Measurements from ENCODE around the gene MEF2C.

Gene MEF2C

GRCh38 chr5:88792144-88792840 lies 90.7 kb downstream of the MEF2C start:
- DNase-seq = no peak

GRCh38 chr5:88787856-88788255 lies 95.1 kb downstream of the MEF2C start:
- DNase-seq = no peak

- no peak for DNase-seq
Measured at GRCh38 chr5:88786789-88787188, 96.2 kb downstream of the MEF2C start.

- DNase-seq = peak in 1 of 2 experiments; percentile 4
Measured at GRCh38 chr5:88785746-88786565, 97.0 kb downstream of the MEF2C start.

GRCh38 chr5:88782571-88782970 lies 100.4 kb downstream of the MEF2C start:
- no peak for DNase-seq

DNA sequence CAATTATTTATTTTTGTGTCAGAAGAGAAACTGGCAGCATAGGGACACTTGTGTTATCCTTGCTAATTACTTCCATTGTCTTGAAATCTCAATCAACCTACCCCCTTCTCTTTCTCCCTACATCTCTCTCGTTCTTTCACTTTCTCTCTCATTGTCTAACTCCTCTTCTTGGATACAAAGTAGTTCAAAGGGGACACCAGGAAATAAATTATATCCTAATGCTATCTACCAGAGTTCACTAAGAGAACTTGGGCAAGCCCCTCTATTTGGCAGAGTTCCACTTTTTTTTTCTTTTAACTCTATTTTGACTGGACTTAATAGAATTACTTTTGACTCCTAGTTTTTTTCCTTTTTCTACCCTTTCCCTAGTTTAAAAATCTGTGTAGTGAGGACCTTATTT lies 102.2 kb downstream of the MEF2C start:
- DNase-seq = no peak

DNA sequence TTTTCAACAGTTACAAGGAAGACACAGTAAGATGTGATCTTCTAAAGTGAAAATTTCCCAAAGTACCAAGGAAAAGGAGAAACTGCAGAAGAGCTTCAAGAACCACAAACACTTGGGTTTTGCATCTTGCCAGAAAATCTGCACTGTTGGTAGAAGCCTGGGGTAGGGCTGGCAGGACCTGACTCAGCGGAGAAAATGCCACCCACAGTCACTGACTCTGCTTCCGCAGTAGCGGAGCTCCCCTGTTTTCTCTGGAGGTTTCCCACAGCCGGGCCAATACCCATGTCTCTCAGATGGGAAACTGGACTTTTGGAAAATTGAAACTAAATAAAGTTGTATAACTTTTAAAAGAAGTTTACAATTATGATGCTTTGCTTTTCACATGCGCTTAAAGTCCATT lies 104.2 kb downstream of the MEF2C start:
- DNase-seq = no peak

DNA sequence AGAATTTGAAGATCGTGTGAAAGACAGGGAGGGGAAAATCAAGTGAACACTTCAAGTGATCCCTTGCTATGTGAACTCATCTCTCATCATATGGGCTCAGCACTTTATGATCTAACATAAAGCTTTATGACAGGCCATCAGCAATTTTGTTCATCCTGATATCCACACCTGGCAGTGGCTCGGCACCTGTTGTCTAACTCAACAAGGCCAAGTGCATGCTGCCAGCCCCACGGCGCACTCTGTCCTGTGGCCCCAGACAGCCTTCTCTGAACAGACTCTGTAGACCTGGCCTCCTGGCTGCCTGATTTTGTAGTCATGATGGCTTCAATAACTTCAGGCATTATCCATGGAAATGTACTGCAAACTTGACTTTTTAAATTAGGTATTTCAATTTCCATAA lies 106.3 kb downstream of the MEF2C start:
- no peak for DNase-seq

GRCh38 chr5:88772831-88773230 lies 110.2 kb downstream of the MEF2C start:
- DNase-seq = no peak

- no peak for DNase-seq
Measured at GRCh38 chr5:88772047-88772446, 110.9 kb downstream of the MEF2C start.

DNA sequence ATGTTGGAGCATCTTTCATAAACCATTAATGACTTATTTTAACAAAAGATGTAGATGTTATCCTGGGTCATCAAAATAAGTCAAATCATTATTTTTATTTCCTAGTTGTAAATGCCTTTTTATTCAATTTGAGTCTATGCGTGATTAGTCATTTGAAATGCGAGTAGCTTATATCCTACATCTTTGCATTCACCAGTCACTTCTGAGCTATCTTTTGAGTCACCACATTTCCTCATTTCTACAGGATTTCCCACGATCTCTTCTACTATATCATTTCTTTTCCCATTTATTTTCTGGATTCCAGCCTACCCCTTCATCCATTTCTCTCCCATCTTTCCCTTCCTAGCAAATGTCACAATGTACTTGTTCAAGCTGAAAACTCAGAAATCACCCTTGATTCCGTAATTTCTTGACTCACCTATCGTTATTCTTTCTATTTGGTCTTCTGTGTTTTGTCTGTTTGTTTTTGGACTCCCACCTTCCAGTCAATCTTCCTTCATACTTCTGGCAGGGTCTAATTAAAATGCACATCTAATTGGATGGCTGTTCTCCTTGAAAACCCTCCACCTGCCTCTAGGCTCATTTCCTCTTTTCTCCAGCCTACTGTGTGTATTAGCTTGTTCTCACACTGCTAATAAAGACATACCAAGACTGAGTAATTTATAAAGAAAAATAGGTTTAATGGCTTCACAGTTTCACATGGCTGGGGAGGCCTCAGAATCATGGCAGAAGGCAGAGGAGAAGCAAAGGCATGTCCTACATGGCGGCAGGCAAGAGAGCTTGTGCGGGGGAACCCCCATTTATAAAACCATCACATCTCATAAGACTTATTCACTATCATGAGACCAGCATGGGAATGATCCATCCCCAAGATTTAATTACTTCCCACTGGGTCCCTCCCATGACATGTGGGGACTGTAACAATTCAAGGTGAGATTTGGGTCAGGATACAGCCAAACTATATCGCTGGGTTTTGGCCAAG lies 112.4 kb downstream of the MEF2C start:
- DNase-seq = no peak

- DNase-seq = no peak
Measured at GRCh38 chr5:88769165-88769564, 113.8 kb downstream of the MEF2C start.

DNA sequence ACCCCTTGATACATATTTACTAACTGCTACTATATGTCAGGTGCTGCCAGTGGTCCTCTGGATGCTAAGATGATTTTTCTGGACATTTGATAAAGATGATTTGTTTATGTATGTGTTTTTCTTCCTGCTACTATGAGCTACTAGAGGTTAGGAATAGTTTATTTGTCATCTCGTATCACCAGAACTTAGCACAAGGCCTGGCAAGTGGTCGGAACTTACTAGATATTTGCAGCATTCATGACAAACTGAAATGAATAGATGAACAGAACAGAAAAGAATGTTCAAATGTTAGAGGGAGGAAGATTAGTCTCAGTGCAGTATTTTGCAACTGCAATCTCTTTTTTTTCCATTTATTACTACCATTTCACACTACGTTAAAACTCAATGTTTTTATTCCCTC lies 114.6 kb downstream of the MEF2C start:
- no peak for DNase-seq

- no peak for DNase-seq
Measured at GRCh38 chr5:88765798-88766197, 117.2 kb downstream of the MEF2C start.

DNA sequence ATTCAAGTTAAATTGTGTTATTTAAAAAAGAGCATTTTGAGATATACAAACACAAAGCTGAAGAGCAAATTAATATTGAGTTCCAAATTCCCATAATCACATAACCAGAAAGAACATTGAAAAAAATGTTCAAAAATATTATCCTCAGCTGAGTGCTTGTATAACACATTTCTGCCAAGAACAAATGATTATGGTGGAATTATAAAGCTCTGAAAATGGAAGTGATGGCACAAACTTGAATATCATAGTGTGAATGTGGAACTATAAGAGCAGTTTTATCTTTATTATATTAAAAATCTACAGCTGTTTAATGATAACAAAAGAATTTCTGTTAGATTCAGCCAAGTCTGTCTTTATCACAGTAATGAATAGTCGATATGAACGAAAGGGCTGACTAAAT lies 117.8 kb downstream of the MEF2C start:
- no peak for DNase-seq

DNA sequence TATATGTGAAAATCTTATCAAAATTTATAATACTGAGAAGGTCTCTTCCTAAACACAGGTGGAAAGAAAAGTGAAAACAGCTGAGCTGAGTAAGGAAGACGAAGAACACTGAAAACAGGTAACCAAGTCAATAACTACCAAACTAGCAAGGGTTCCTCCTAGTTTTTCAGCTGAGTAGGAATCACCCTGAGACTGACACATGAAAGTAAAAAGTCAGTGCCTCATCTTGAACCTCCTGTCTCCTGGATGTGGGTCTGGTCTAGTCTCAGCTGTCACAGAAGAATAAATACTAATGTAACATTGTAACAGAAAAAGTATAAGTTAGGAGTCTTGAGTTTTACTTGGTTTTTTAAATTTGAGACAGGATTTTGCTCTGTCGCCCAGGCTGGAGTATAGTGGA lies 121.0 kb downstream of the MEF2C start:
- no peak for DNase-seq

DNA sequence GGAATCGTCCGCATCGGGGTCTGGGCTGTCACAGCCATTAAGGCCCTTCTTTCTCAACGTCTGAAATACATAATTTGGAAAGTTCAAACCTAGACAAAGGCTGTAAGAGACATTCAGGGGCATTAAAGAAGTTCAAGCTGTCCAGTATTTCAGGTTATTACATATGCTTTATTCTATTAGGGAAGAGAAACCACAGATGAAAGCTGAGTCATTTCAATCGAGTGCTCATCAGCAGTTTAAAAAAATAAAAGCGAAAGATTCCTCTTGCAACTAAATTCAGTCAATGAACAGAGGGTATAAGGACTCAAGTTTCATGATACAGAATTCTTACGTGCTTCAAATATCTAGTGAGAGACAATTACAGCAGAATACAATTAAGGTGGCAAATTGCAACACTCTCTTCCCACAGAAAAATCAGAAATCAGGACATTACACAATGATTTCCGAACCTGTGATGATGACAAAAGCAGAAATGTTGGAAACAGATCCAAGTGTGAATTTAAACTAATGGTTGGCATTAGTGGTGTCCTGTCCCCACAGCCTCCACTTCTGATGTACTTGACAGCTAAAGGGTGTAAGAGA lies 121.6 kb downstream of the MEF2C start:
- DNase-seq = no peak

GRCh38 chr5:88760527-88760926 lies 122.5 kb downstream of the MEF2C start:
- DNase-seq = no peak

GRCh38 chr5:88758591-88758990 lies 124.4 kb downstream of the MEF2C start:
- no peak for DNase-seq

DNA sequence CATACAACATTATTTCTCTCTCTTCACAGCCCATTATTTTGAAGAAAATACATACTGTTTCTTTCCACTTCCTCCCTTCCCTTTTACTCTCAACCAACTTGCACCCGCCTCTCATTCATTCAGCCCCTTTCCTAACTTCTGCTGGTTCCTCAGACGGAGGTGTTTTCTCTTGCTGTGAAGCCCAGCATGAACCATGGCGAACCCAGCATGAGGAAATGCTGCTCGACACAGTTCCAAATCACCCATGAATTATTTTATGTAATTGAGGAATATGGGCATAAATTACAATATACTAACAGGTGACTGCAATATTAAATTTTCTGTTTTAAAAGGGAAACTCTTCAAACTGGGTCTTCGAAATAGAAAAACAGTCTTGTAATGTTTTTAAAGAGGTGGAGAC lies 124.8 kb downstream of the MEF2C start:
- no peak for DNase-seq

- no peak for DNase-seq
Measured at GRCh38 chr5:88756953-88757352, 126.0 kb downstream of the MEF2C start.

- no peak for DNase-seq
Measured at GRCh38 chr5:88748666-88749065, 134.3 kb downstream of the MEF2C start.

GRCh38 chr5:88746438-88746882 lies 136.5 kb downstream of the MEF2C start:
- no peak for DNase-seq
